Neural progenitor cell (in vitro differentiated cells): Measurements from ENCODE around the gene NDUFC1. TPM values are rescaled to one million over a fixed set of nuclear protein-coding genes. Genes with fewer than 3 reads are reported as not detected.

Experiments used
- DNase-seq: peaks from one replicate; pipeline ENCODE4 v3.0.0-alpha.2; 2016; ENCODE audit warnings: low spot score
- H2AFZ ChIP-seq: fragments of 200-600 bp; sonication (generic); replicated peaks from 2 replicates; pipeline ENCODE4 v1.6.1; 2016; ENCODE audit warnings: antibody characterized with exemption
- H3F3A ChIP-seq: fragments of 200-600 bp; sonication (generic); 2 replicates; pipeline ENCODE4 v1.6.1; 2016; ENCODE audit warnings: antibody characterized with exemption, low read depth
- H3K27ac ChIP-seq: fragments of 200-600 bp; sonication (generic); 2 replicates; pipeline ENCODE4 v1.5.1; 2016; ENCODE audit warnings: mild to moderate bottlenecking
- H3K27me3 ChIP-seq: fragments of 200-600 bp; sonication (generic); 2 replicates; pipeline ENCODE4 v1.6.1; 2016; ENCODE audit warnings: mild to moderate bottlenecking, moderate library complexity
- H3K36me3 ChIP-seq: fragments of 200-600 bp; sonication (generic); 2 replicates; pipeline ENCODE4 v1.5.1; 2016
- H3K4me1 ChIP-seq: fragments of 200-600 bp; sonication (generic); 2 replicates; pipeline ENCODE4 v1.6.1; 2016; ENCODE audit warnings: mixed run types
- H3K4me2 ChIP-seq: fragments of 200-600 bp; sonication (generic); 2 replicates; pipeline ENCODE4 v1.6.1; 2016
- H3K4me3 ChIP-seq: fragments of 200-600 bp; sonication (generic); 2 replicates; pipeline ENCODE4 v1.5.1; 2016
- H3K79me2 ChIP-seq: fragments of 200-600 bp; sonication (generic); 2 replicates; pipeline ENCODE4 v1.6.1; 2016; ENCODE audit warnings: low read depth
- H3K9ac ChIP-seq: fragments of 200-600 bp; sonication (generic); 2 replicates; pipeline ENCODE4 v1.6.1; 2016
- H3K9me3 ChIP-seq: fragments of 200-600 bp; sonication (generic); 2 replicates; pipeline ENCODE4 v1.5.1; 2016; ENCODE audit warnings: low read depth
- H4K20me1 ChIP-seq: fragments of 200-600 bp; sonication (generic); 2 replicates; pipeline ENCODE4 v1.6.1; 2016; ENCODE audit warnings: low read depth
- H3K27ac Mint-ChIP-seq: 3 replicates; pipeline ENCODE4 v1.8.0; 2021; ENCODE audit warnings: mixed read lengths
- H3K27me3 Mint-ChIP-seq: 2 replicates; pipeline ENCODE4 v1.8.0; 2022; ENCODE audit warnings: low read depth, mild to moderate bottlenecking, inconsistent platforms, moderate library complexity, mixed read lengths; ENCODE audit not compliant: insufficient read depth
- H3K36me3 Mint-ChIP-seq: 3 replicates; pipeline ENCODE4 v1.8.0; 2021; ENCODE audit warnings: mixed read lengths
- H3K4me1 Mint-ChIP-seq: 3 replicates; pipeline ENCODE4 v1.8.0; 2021; ENCODE audit warnings: mixed read lengths
- H3K4me3 Mint-ChIP-seq: 3 replicates; pipeline ENCODE4 v1.8.0; 2021; ENCODE audit warnings: mild to moderate bottlenecking, moderate library complexity, mixed read lengths
- H3K9me3 Mint-ChIP-seq: 3 replicates; pipeline ENCODE4 v1.8.0; 2020; ENCODE audit warnings: mixed read lengths
- CTCF ChIP-seq: fragments of 200-600 bp; sonication (generic); IDR thresholded peaks from 2 replicates; pipeline ENCODE4 v1.5.1; 2017; ENCODE audit warnings: antibody characterized with exemption, mild to moderate bottlenecking
- EZH2 ChIP-seq: fragments of 200-600 bp; sonication (generic); IDR thresholded peaks from 2 replicates; pipeline ENCODE4 v1.6.1; 2017; ENCODE audit warnings: antibody characterized with exemption, mild to moderate bottlenecking, moderate library complexity
- EZH2phosphoT487 ChIP-seq: fragments of 200-600 bp; sonication (generic); IDR thresholded peaks from 2 replicates; pipeline ENCODE4 v1.6.1; 2017; ENCODE audit warnings: antibody characterized with exemption
- total RNA-seq: library from RNA; depleted of rRNA; stranded (reverse); fragments of >200 nt; gene quantifications from 2 replicates; pipeline ENCODE4 v1.2.3, GENCODE V29; 2015; ENCODE audit warnings: low replicate concordance

NDUFC1 gene
- total RNA-seq, 1 donor from 2014 or later, result 27.0 TPM

GRCh38 chr4:139245590-139245989 is 56.7 kb downstream of the NDUFC1 start:
- Mint-ChIP-seq H3K27me3 (no peaks in the 10 kb centered on the region), H3K9me3 (peaks cover 2% of the 10 kb centered on the region), H3K27ac (no peak overlapping the region), H3K4me1 (peaks cover 10% of the 10 kb centered on the region), H3K4me3 (no peak overlapping the region), H3K36me3 (no peaks in the 10 kb centered on the region)
- no peak for DNase-seq
- peaks cover 14% of the 10 kb centered on the region for H3K4me1 ChIP-seq
- H3K27me3 ChIP-seq, result no peaks in the 10 kb centered on the region
- H3F3A ChIP-seq, result no peaks in the 10 kb centered on the region
- H3K27ac ChIP-seq, result no peak overlapping the region
- peaks cover under 1% of the 10 kb centered on the region for H3K36me3 ChIP-seq
- no peak overlapping the region for H2AFZ ChIP-seq
- H3K79me2 ChIP-seq, result no peaks in the 10 kb centered on the region
- H3K4me3 ChIP-seq, result no peak overlapping the region
- H3K4me2 ChIP-seq, result no peak overlapping the region
- no peak overlapping the region for H3K9ac ChIP-seq
- no peak for TF ChIP-seq EZH2
- TF ChIP-seq CTCF, result no peak
- no peak for TF ChIP-seq EZH2phosphoT487
- no peaks in the 10 kb centered on the region for H3K9me3 ChIP-seq
- no peaks in the 10 kb centered on the region for H4K20me1 ChIP-seq

DNA sequence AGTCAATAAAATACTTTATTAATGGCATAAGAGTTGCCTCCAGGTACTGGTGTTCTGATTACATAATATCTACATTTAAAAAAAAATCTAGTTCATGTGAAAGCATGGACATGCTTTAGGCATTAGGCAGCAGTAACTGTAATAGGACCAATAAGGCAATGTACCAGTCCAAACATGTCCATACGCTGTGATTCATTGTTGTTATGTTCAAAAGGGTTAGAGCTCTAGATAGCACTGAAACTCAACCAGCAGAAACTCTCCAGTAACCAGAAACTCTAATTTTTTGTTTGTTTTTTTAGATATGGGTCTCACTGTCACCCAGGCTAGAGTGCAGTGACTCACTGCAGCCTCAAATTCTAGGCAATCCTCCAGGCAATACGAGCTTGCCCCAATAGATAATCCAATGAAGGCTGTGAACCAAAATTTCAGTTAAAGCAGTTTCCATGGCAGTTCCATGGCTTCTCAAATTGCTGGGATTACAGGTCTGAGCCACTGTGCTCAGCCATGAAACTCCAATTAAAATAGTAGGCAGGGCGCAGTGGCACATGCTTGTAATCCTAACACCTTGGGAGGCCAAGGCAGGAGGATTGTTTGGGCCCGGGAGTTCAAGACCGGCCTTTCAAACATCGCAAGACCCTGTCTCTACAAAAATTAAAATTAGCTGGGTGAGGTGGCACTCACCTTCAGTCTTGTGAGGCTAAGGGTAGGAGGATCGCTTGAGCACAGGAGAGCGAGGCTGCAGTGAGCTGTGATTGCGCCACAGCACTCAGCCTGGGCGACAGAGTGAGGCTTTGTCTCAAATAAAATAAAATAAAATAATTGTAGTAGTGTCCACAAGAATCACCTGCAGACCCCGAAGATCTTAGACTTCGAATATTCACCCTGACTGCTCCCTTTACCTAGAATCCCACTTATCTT is 58.6 kb downstream of the NDUFC1 start:
- no peak overlapping the region for H3K9ac ChIP-seq
- peaks cover 2% of the 10 kb centered on the region for H3K9me3 Mint-ChIP-seq

DNA sequence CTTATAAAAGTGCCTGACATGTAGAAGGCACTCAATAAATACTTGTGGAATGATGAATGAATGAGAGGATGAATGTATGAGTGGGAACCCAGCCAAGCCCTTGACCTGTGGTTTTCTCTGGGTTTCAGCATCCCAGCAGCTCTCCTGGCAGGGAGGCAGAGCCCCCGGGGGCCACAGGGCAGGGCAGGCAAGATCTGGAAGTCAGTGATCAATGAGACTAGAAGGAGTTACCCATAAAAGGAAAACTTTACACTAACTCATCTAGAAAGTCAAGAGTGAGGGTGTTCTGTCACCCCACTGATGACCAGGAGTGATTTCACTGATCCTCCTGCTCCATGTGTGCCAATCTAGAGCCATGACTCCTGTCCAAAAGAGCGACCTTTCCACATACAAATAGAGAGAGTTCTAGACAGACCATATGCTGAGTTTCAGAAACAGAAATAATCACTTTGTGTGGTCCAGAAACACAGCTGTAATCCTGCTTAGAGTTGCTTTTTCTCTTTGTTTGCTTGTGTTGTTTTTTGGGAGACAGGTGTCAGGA is 59.7 kb downstream of the NDUFC1 start:
- H3K9me3 Mint-ChIP-seq, result peaks cover 2% of the 10 kb centered on the region
- no peaks in the 10 kb centered on the region for H4K20me1 ChIP-seq
- no peaks in the 10 kb centered on the region for H3K27me3 ChIP-seq
- no peak for DNase-seq
- no peaks in the 10 kb centered on the region for H3K79me2 ChIP-seq
- no peak overlapping the region for H3K27ac ChIP-seq
- peaks cover 3% of the 10 kb centered on the region for H3K27me3 Mint-ChIP-seq
- H3K9ac ChIP-seq, result no peak overlapping the region
- no peak overlapping the region for H3K4me2 ChIP-seq
- no peak overlapping the region for H3K4me3 ChIP-seq
- no peak overlapping the region for H2AFZ ChIP-seq
- peaks cover 14% of the 10 kb centered on the region for H3K4me1 ChIP-seq
- TF ChIP-seq EZH2 (no peak), CTCF (no peak), EZH2phosphoT487 (no peak)
- H3K36me3 Mint-ChIP-seq, result no peaks in the 10 kb centered on the region
- peaks cover 10% of the 10 kb centered on the region for H3K4me1 Mint-ChIP-seq
- no peak overlapping the region for H3K27ac Mint-ChIP-seq
- no peak overlapping the region for H3K4me3 Mint-ChIP-seq
- no peaks in the 10 kb centered on the region for H3K9me3 ChIP-seq
- H3K36me3 ChIP-seq, result no peaks in the 10 kb centered on the region
- no peaks in the 10 kb centered on the region for H3F3A ChIP-seq

More for the DNA sequence above, 58.6 kb downstream of the NDUFC1 start:
- Histone ChIP-seq H3K79me2 (no peaks in the 10 kb centered on the region), H3K36me3 (no peaks in the 10 kb centered on the region), H3K4me1 (peaks cover 14% of the 10 kb centered on the region), H2AFZ (no peak overlapping the region), H3K4me3 (no peak overlapping the region), H4K20me1 (no peaks in the 10 kb centered on the region), H3K9me3 (no peaks in the 10 kb centered on the region), H3K27ac (no peak overlapping the region), H3K27me3 (no peaks in the 10 kb centered on the region), H3K4me2 (no peak overlapping the region), H3F3A (no peaks in the 10 kb centered on the region)
- Mint-ChIP-seq H3K27ac (no peak overlapping the region), H3K27me3 (peaks cover 3% of the 10 kb centered on the region), H3K4me3 (no peak overlapping the region), H3K36me3 (no peaks in the 10 kb centered on the region), H3K4me1 (peaks cover 10% of the 10 kb centered on the region)
- TF ChIP-seq EZH2, result no peak
- TF ChIP-seq EZH2phosphoT487, result no peak
- no peak for TF ChIP-seq CTCF
- DNase-seq, result no peak
